Heart left ventricle (tissue), 13 donors: ENCODE measurements around the gene ADCK2.

Experiments
- CTCF ChIP-seq, 12 donors: fragments of 200-600 bp; sonication (generic) in 4 of 12; IDR thresholded peaks; one replicate each; pipeline versions ENCODE4 v1.5.0 to v1.8.0; 2018 to 2022; ENCODE audit warnings: antibody characterized with exemption in 12 of 12, mild to moderate bottlenecking in 5 of 12
- POLR2A ChIP-seq, 2 donors: fragments of 450-650 bp; IDR thresholded peaks; one replicate each; pipeline ENCODE4 v1.6.1; 2017; ENCODE audit warnings: antibody characterized with exemption in 2 of 2, mild to moderate bottlenecking in 2 of 2, moderate library complexity in 2 of 2
- donor health status: ischemic (EF 13 %, LVEDD 7.1; RV severe dilation, severe dysfunction).
- donor health status: DM: no; HTN: yes; CAD: no.
- donor health status: DM: no; HTN: no; CAD: no.
- donor health status: ischemic (EF 25% LVEDD 6.9; RV normal size, moderate dysfunction).
- donor health status: ischemic (EF 25% LVEDD 5.7; RV mildly dilated, moderate dysfunction).
- donor health status: ischemic (EF 35%, LVEDD 5.7; RV mildly dilated, moderate dysfunction).
- donor health status: nonischemic (EF 11% LVEDD 7.7; RV severe dilation, severe dysfunction).
- donor health status: DM: yes; HTN: yes; CAD: no.
- donor health status: PGD.
- donor health status: ischemic (EF 29% LVEDD 5.4; RV normal size, mild dysfunction).
- donor health status: nonischemic (EF 23%, LVEDD 6.1; RV moderate dilation, normal function).

DNA sequence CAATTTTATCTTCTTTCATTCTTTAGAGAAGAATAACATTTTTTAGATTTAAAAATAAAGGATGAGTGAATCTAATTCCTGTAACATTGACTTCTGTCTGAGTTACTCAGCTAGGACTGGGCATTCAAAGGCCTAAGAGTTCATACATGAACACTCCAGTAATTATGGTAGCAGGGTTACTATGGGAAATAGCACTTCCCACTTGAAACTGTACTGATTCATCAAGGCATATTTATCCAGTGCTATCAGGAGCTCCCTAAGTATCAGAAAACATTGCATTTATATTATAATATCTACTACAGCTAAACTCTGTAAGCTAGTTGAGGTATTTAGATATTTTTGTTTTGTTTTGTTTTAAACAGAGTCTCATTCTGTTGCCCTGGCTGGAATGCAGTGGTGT is 65.5 kb downstream of the ADCK2 start:
- TF ChIP-seq CTCF (IDR thresholded peaks at IDR 0.05) (no peak), POLR2A (IDR thresholded peaks at IDR 0.05) (no peak)
